ENCODE measurements around the gene DYNC2LI1.

The DYNC2LI1 gene

DNA sequence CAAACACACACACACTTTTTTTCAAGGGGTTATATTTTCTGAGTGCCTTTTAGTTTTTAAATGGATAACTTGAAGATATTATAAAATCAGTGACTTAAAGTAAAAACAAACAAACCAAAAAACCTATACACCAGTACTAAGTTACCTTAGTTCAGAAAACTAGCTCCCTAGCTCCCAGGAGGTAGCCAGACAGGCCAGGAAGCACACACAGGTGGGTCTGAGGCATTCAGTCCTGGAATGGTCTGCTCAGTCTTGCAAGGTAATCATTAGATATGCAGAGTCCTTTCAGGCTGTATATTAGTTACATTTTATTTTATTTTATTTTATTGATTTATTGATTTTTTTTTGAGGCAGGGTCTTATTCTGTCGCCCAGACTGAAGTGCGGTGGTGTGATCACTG is 10.7 kb upstream of the DYNC2LI1 start:
- no peak for DNase-seq (ENCODE audit: low spot score)

DNA sequence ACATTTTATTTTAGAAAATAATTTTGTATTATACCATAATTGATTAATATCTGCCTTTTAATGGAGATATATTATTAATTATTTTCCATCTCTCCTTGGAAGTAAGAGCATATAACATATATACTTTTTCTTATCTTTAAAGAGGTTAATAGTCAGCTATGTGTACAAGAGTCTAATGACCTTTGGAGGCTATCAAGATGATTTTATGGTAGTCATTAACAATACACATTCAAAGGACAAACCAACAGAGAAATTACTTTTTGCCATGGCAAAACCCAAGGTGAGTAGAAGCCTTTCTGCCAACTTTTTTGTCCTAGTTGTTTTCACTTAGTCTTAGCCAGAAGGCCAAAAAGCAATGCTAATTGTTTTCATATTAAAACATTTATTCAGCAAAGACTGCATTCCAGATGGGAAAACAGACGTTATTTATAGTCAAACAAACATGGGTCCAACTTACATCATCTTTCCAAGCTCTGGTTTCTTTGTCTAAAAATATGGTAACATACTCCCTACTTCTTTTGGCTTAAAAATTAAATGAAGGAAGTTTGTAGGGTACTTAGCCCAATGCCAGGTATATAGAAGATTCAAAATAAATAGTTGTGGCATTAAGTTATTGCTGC is 9.6 kb upstream of the DYNC2LI1 start:
- peak; percentile 41 for DNase-seq (ENCODE audit: low spot score)

GRCh38 chr2:43766006-43766405 is 7.8 kb upstream of the DYNC2LI1 start:
- no peak for DNase-seq (ENCODE audit: low spot score)

GRCh38 chr2:43774617-43775016 is 778 bp downstream of the DYNC2LI1 start:
- no peak for DNase-seq (ENCODE audit: low spot score)

DNA sequence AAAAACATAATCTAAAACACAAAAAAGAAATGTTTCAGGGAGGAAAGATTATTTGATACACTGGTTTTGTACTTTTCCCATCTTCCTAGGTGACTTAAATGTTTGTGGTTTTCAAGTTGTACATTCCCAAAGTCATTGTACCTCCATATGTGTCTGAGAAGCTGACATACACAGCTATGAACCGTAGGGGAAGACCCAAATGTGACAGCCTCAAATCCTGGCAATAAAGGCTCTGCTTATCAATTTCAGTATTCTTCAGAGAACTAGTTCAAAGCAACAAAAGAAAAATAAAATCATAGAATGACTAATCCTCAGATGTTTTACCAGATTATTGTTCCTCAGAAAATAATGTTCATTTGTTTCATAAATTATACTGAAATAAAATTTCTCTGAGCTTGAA is 2.5 kb downstream of the DYNC2LI1 start:
- no peak for DNase-seq (ENCODE audit: low spot score)

DNA sequence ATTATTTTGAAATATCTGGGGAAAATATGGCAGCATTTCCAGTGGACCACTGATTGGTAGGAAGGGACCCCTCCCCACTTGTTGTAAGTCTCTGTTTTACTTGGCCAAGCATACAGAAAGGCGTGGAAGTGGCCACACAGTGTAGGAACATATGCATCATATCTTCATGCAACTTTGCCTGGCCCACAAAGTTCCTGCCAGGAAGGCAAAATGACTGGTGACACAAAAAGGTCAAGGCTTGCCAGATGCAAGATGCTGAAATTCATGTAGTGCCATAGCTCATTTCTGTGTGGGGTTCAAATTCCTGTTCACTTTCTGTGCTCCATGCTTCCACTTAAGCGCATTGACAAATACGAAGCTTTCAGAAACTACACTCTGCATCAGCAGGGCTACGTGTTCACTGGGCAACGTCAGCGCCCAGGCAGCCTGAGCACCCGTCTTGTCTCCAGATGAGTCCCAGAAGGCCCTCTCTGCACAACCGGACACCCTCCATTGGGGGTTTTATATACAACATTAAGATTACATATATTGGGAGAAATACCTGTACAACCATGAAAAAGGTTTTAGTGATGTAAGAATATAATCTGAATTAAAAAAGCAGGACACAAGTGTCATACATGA is 3.6 kb downstream of the DYNC2LI1 start:
- no peak for DNase-seq (ENCODE audit: low spot score)

GRCh38 chr2:43778233-43778632 is 4.4 kb downstream of the DYNC2LI1 start:
- no peak for DNase-seq (ENCODE audit: low spot score)

GRCh38 chr2:43787895-43788294 is 14.1 kb downstream of the DYNC2LI1 start:
- DNase-seq (ENCODE audit: low spot score) = no peak

DNA sequence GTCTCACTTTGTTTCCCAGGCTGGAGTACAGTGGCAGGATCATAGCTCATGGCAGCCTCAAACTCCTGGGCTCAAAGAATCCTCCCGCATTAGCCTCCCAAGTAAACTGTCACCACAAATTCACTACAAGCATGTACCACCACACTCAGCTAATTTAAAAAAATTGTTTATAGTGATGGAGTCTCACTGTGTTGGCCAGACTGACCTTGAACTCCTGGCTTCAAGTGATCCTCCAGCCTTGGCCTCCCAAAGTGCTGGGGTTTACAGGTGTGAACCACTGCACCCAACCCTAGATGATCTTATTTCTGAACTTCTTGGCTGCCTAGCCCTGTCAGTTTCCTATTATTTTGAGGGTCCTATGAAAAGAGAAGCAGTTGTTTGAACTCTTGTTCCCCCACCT is 14.8 kb downstream of the DYNC2LI1 start:
- DNase-seq (ENCODE audit: low spot score) = no peak

DNA sequence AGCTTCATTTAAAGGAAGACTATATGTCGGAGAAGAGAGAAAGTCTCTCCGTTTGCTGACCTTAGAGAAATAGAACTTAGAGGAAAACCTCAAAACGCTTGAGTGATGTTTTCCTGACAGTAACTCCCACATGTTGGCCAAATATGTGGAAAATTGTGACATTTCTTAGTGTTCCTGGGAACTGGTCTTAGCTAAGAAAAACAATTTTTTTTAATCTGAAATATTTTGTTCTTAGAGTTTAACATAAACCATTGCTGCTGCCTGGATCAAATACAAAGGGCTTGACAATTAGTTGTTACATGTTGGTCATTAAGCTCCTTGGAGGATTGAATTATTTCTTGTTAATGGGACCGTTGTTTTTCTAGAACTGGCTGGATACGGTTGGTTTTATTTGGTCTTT is 16.3 kb downstream of the DYNC2LI1 start:
- DNase-seq (ENCODE audit: low spot score) = peak; percentile 10

- no peak for DNase-seq (ENCODE audit: low spot score)
Observed at GRCh38 chr2:43791035-43791765, 17.4 kb downstream of the DYNC2LI1 start.

- DNase-seq (ENCODE audit: low spot score) = no peak
Observed at GRCh38 chr2:43792653-43793052, 18.8 kb downstream of the DYNC2LI1 start.

DNA sequence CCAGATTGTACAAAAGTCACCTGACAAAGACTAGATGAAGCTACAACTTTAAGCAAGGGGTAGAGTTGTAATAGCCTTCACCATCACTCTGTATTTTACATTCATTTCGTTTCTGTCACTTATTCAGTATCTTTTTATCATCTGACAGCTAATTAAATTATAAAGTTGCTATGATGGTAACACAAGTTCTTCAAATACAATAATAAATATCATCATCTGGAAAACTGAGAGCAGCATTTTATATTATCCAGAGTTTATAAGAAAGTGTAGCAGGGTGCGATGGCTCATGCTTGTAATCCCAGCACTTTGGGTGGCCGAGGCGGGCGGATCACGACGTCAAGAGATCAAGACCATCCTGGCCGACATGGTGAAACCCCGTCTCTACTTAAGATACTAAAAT is 21.1 kb downstream of the DYNC2LI1 start:
- DNase-seq (ENCODE audit: low spot score) = no peak

DNA sequence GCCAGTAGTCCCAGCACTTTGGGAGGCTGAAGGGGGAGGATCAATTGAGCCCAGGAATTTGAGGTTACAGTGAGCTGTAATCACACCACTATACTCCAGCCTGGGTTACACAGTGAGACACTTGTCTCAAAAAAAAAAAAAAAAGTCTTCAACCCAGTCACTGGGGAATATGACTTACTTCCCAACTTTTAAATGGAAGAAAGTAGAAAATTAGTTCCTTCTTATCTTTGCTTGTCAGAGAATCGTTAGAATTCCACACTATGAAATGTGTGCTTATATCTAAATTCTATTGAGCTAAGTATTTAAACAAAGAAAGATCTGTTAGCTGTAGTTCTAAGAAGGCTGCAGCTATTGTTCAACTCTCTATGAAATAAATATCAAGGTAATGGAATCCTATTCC is 22.4 kb downstream of the DYNC2LI1 start:
- DNase-seq (ENCODE audit: low spot score) = no peak

GRCh38 chr2:43798300-43798699 is 24.5 kb downstream of the DYNC2LI1 start:
- peak; percentile 28 for DNase-seq (ENCODE audit: low spot score)

DNA sequence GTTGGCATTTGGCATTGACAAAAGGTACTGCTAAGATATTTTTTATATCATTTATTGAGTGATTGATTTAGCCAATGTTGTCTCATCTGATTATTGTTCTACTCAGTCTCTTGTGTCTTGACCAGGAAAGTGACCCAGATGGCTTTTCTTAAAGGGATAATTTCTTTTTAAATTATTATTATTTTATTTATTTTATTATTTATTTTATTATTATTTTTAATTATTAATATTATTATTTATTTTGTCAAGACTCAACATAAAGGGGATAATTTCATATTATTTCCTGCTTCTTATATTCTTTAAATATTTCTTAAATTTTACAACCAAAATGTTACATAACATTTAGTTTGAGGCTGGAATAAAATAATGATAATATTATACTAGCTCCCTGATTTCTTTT is 27.1 kb downstream of the DYNC2LI1 start:
- no peak for DNase-seq (ENCODE audit: low spot score)

DNA sequence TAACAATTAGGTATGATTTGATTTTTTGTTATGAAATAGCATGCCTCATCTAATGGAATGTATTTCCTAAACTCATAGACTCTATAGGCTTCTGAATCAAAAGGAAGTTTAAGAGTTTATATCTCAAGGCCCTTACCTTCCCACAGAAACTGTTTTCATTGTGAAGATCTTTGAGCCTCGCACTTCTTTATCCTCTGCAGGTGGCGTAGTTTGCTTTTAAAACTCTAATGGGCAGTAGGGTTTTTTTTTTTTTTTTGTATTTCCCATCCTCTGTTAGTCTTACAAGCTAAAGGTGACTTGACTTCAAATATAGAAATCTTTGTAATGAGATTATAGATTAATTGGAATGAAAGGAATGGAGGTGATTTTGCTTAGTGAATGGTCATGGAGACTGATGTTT is 28.3 kb downstream of the DYNC2LI1 start:
- no peak for DNase-seq (ENCODE audit: low spot score)

DNA sequence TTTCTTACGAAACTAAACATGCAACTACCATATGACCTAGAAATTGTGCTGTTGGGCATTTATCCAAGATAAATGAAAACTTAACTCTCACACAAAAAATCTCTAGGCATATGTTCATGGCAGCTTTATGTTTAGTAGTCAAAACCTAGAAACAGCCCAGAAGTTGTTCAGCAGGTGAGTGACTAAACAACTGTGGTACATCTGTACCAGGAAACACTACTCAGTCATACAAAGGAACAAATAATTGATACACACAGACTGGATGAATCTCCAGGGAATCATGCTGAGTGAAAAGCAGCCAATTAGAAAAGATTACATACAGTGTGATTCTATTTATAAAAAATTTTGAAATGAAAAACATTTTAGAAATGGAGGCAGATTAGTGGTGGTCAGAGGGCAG is 29.3 kb downstream of the DYNC2LI1 start:
- DNase-seq (ENCODE audit: low spot score) = no peak

- no peak for DNase-seq (ENCODE audit: low spot score)
Observed at GRCh38 chr2:43806719-43807031, 32.8 kb downstream of the DYNC2LI1 start.

DNA sequence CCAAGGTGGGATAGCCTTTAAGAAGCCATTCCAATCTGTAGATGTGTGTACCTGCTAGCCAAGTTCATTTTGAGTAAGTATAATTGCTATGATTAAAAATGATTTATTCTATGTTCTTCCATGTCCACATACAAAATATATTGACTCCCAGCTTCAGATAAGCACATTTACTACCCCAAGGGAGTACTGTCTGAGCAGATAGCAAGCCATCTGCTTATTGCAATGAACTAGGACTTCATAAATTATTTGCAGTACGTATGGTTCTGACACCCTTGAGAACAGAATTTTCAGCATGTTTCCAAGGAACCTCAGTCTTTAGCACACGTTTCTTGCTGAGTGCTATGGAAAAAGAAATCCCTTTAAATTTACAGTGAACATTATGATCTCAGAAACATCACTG is 36.6 kb downstream of the DYNC2LI1 start:
- no peak for DNase-seq (ENCODE audit: low spot score)

DNA sequence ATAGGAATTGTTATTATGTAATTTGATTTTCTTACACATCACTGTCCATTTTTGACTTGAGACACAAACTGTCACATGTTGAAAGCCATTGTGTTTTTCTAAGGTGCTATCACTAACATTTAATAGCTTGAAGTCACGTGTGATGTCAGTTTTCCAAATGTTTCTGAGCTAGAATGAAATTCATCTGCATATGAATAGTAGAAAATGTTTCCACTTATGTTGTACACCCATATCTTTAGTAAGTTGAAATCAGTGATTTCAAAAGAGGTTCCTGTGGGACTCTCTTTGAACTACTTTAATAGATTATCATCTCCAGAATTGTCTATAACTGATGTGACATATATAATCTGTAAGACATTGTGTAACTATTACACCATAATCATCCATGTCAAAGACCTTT is 37.0 kb downstream of the DYNC2LI1 start:
- no peak for DNase-seq (ENCODE audit: low spot score)

GRCh38 chr2:43812006-43812405 is 38.2 kb downstream of the DYNC2LI1 start:
- DNase-seq (ENCODE audit: low spot score) = no peak

GRCh38 chr2:43812947-43813346 is 39.1 kb downstream of the DYNC2LI1 start:
- no peak for DNase-seq (ENCODE audit: low spot score)

DNA sequence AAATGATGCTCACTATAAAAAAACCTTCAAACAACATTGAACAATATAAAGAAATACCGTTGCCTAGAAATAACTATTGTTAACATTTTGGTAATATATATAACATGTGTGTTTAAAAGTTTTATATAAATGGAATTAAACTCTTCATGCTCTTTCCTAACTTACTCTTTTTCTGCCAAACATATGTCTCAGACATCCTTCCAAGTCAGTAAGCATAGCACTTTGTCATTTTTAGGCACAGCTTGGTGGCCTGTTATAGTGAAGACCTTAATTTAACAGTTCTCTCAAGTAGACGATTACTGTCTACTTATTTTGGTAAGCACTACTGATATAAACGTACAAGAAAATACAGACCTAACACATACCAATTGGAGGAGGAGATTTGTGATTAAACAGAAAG is 40.9 kb downstream of the DYNC2LI1 start:
- DNase-seq (ENCODE audit: low spot score) = no peak

Measured in GM03348 (cell line).